ENCODE results near the gene EFEMP1.

- TF ChIP-seq CTCF (IDR thresholded peaks at IDR 0.05) (no peak), POLR2A (IDR thresholded peaks at IDR 0.05) (no peak), EP300 (IDR thresholded peaks at IDR 0.05) (no peak)
Measured at GRCh38 chr2:55877087-55877436, 46.5 kb downstream of the EFEMP1 start.

Data from tibial nerve (tissue), 4 donors.